Neural cell (in vitro differentiated cells): Measurements from ENCODE around the gene PRDM12. TPM values are rescaled to one million over a fixed set of nuclear protein-coding genes. Genes with fewer than 3 reads are reported as not detected.

Source experiments
- H2AFZ ChIP-seq: fragments of 200-600, 300-800 bp; sonication (generic), shearing (Covaris generic); 2 replicates; pipeline ENCODE4 v1.6.0; 2014; ENCODE audit warnings: low read depth, mild to moderate bottlenecking, antibody characterized with exemption, low read length, moderate library complexity
- H3F3A ChIP-seq: fragments of 200-600 bp; shearing (Covaris generic); 2 replicates; pipeline ENCODE4 v1.6.1; 2016; ENCODE audit warnings: mild to moderate bottlenecking, moderate library complexity, mixed read lengths, antibody characterized with exemption, low read length; ENCODE audit not compliant: insufficient read depth, poor library complexity, severe bottlenecking
- H3K27ac ChIP-seq: fragments of 200-600, 300-800 bp; sonication (generic), shearing (Covaris generic); 2 replicates; pipeline ENCODE4 v1.5.1; 2014; ENCODE audit warnings: mild to moderate bottlenecking, low read length, moderate library complexity
- H3K27me3 ChIP-seq: fragments of 300-800, 200-600 bp; sonication (generic), shearing (Covaris generic); 2 replicates; pipeline ENCODE4 v1.6.0; 2014; ENCODE audit warnings: mild to moderate bottlenecking, low read depth, low read length, moderate library complexity; ENCODE audit not compliant: insufficient read depth
- H3K36me3 ChIP-seq: fragments of 300-800, 200-600 bp; sonication (generic), shearing (Covaris generic); 2 replicates; pipeline ENCODE4 v1.5.1; 2014; ENCODE audit warnings: mild to moderate bottlenecking, antibody characterized with exemption, low read length, moderate library complexity; ENCODE audit not compliant: insufficient read depth
- H3K4me2 ChIP-seq: fragments of 300-800, 200-600 bp; sonication (generic), shearing (Covaris generic); 2 replicates; pipeline ENCODE4 v1.6.0; 2014; ENCODE audit warnings: mild to moderate bottlenecking, low read length
- H3K4me3 ChIP-seq: fragments of 300-800, 200-600 bp; sonication (generic), shearing (Covaris generic); 2 replicates; pipeline ENCODE4 v1.5.1; 2014; ENCODE audit warnings: mild to moderate bottlenecking, low read length, moderate library complexity
- H3K79me2 ChIP-seq: fragments of 200-600 bp; shearing (Covaris generic); replicated peaks from 2 replicates; pipeline ENCODE4 v1.6.0; 2014; ENCODE audit warnings: mild to moderate bottlenecking, low read length, moderate library complexity; ENCODE audit not compliant: insufficient read depth
- H3K9ac ChIP-seq: fragments of 300-800, 200-600 bp; sonication (generic), shearing (Covaris generic); 2 replicates; pipeline ENCODE4 v1.6.1; 2016; ENCODE audit warnings: mild to moderate bottlenecking, low read length, mixed read lengths
- H3K9me2 ChIP-seq: fragments of 200-600 bp; shearing (Covaris generic); 2 replicates; pipeline ENCODE4 v1.6.1; 2016; ENCODE audit warnings: mild to moderate bottlenecking, low read length, mixed read lengths; ENCODE audit not compliant: insufficient read depth
- H3K9me3 ChIP-seq: fragments of 200-600, 300-800 bp; sonication (generic), shearing (Covaris generic); 2 replicates; pipeline ENCODE4 v1.6.1; 2016; ENCODE audit warnings: mild to moderate bottlenecking, mixed run types, low read length, moderate library complexity, mixed read lengths
- H4K20me1 ChIP-seq: fragments of 200-600 bp; shearing (Covaris generic); 2 replicates; pipeline ENCODE4 v1.6.1; 2016; ENCODE audit warnings: mild to moderate bottlenecking, mixed run types; ENCODE audit not compliant: insufficient read depth
- EP300 ChIP-seq: fragments of 450-650 bp; conservative IDR thresholded peaks from 2 replicates; pipeline ENCODE4 v1.6.1; 2014; ENCODE audit warnings: antibody characterized with exemption, mild to moderate bottlenecking, moderate library complexity; ENCODE audit not compliant: poor library complexity, severe bottlenecking
- EZH2 ChIP-seq: fragments of 200-600, 300-800 bp; shearing (Covaris generic), sonication (generic); IDR thresholded peaks from 2 replicates; pipeline ENCODE4 v1.6.1; 2014; ENCODE audit warnings: antibody characterized with exemption, low read length, borderline replicate concordance, mild to moderate bottlenecking; ENCODE audit not compliant: insufficient read depth, poor library complexity, severe bottlenecking
- MXI1 ChIP-seq: fragments of 450-650 bp; conservative IDR thresholded peaks from 2 replicates; pipeline ENCODE4 v1.6.1; 2014; ENCODE audit warnings: antibody characterized with exemption, mild to moderate bottlenecking; ENCODE audit not compliant: poor library complexity, severe bottlenecking
- POLR2AphosphoS5 ChIP-seq: IDR thresholded peaks from 2 replicates; pipeline ENCODE4 v1.6.1; 2012
- RAD21 ChIP-seq: fragments of 450-650 bp; conservative IDR thresholded peaks from 2 replicates; pipeline ENCODE4 v1.6.1; 2014; ENCODE audit warnings: antibody characterized with exemption, mild to moderate bottlenecking, moderate library complexity
- SMC3 ChIP-seq: fragments of 450-650 bp; conservative IDR thresholded peaks from 2 replicates; pipeline ENCODE4 v1.6.1; 2014; ENCODE audit warnings: antibody characterized with exemption, mild to moderate bottlenecking, moderate library complexity; ENCODE audit not compliant: poor library complexity
- TAF1 ChIP-seq: IDR thresholded peaks from 2 replicates; pipeline ENCODE4 v1.6.1; 2012; ENCODE audit warnings: low read depth
- polyA plus RNA-seq: library from polyadenylated mRNA; depleted of rRNA; stranded (reverse); fragments of >200 nt; gene quantifications from 2 replicates; pipeline ENCODE4 v1.2.3, GENCODE V29; 2014
- TF ChIP-seq, protein P1 (sequence below): IDR thresholded peaks from 2 replicates; pipeline ENCODE4 v1.6.1; 2012; ENCODE audit warnings: borderline replicate concordance
- TF ChIP-seq, protein P2 (sequence below): fragments of 450-650 bp; IDR thresholded peaks from 2 replicates; pipeline ENCODE4 v1.5.1; 2014; ENCODE audit warnings: antibody characterized with exemption, mild to moderate bottlenecking, moderate library complexity; ENCODE audit not compliant: poor library complexity, severe bottlenecking

Gene PRDM12
- polyA plus RNA-seq, 1 donor from 2014 or later = 0.17 TPM

DNA sequence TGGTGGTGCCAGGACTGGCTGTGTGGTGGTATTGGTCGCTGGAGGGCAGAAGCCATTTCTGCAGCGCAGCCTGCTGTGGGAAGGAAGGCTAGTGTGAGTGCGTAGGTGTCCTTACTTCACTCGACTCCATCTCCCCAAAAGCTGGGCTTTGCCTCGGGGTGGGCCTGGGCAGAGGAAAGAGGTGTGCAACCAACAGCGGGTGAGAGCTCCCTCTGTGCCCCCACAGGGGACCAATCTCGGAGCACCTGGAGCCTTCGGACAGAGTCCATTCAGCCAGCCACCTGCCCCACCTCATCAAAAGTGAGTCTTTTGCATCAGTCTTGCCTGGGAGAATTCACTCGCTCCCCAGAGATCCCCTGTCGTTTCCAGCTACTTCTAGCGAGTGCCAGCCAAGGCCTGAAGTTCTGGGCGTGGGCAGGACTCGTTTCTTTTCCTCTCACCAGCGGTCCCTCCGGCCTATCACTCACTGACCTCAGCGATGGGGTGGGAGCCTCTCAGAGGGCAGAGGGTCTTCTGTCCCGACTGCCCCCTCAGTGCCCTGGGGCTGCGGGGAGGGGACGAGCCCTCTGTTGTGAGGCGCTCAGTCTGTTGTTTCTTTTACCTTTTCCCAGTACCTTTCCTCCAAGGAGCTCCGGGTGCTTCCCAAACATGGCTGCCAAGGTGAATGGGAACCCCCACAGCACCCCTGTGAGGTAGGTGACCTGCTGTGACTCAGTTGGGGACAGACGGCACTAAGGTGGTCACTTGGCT lies 32.9 kb upstream of the PRDM12 start:
- no peaks in the 10 kb centered on the region for H3K9me2 ChIP-seq
- no peaks in the 10 kb centered on the region for H3K27me3 ChIP-seq
- no peaks in the 10 kb centered on the region for H3K9me3 ChIP-seq
- no peaks in the 10 kb centered on the region for H3K36me3 ChIP-seq
- no peak overlapping the region for H3K9ac ChIP-seq
- no peaks in the 10 kb centered on the region for H3F3A ChIP-seq
- TF ChIP-seq, protein P1, sequence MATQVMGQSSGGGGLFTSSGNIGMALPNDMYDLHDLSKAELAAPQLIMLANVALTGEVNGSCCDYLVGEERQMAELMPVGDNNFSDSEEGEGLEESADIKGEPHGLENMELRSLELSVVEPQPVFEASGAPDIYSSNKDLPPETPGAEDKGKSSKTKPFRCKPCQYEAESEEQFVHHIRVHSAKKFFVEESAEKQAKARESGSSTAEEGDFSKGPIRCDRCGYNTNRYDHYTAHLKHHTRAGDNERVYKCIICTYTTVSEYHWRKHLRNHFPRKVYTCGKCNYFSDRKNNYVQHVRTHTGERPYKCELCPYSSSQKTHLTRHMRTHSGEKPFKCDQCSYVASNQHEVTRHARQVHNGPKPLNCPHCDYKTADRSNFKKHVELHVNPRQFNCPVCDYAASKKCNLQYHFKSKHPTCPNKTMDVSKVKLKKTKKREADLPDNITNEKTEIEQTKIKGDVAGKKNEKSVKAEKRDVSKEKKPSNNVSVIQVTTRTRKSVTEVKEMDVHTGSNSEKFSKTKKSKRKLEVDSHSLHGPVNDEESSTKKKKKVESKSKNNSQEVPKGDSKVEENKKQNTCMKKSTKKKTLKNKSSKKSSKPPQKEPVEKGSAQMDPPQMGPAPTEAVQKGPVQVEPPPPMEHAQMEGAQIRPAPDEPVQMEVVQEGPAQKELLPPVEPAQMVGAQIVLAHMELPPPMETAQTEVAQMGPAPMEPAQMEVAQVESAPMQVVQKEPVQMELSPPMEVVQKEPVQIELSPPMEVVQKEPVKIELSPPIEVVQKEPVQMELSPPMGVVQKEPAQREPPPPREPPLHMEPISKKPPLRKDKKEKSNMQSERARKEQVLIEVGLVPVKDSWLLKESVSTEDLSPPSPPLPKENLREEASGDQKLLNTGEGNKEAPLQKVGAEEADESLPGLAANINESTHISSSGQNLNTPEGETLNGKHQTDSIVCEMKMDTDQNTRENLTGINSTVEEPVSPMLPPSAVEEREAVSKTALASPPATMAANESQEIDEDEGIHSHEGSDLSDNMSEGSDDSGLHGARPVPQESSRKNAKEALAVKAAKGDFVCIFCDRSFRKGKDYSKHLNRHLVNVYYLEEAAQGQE = no peak
- TF ChIP-seq EZH2 (no peak), SMC3 (no peak), EP300 (no peak), RAD21 (no peak), TAF1 (no peak), MXI1 (no peak), POLR2AphosphoS5 (no peak)
- TF ChIP-seq, protein P2, sequence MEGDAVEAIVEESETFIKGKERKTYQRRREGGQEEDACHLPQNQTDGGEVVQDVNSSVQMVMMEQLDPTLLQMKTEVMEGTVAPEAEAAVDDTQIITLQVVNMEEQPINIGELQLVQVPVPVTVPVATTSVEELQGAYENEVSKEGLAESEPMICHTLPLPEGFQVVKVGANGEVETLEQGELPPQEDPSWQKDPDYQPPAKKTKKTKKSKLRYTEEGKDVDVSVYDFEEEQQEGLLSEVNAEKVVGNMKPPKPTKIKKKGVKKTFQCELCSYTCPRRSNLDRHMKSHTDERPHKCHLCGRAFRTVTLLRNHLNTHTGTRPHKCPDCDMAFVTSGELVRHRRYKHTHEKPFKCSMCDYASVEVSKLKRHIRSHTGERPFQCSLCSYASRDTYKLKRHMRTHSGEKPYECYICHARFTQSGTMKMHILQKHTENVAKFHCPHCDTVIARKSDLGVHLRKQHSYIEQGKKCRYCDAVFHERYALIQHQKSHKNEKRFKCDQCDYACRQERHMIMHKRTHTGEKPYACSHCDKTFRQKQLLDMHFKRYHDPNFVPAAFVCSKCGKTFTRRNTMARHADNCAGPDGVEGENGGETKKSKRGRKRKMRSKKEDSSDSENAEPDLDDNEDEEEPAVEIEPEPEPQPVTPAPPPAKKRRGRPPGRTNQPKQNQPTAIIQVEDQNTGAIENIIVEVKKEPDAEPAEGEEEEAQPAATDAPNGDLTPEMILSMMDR = no peak
- no peak overlapping the region for H3K4me2 ChIP-seq
- H4K20me1 ChIP-seq = no peaks in the 10 kb centered on the region
- no peak overlapping the region for H3K4me3 ChIP-seq
- no peak overlapping the region for H3K27ac ChIP-seq
- H3K79me2 ChIP-seq = no peaks in the 10 kb centered on the region
- H2AFZ ChIP-seq = no peak overlapping the region

DNA sequence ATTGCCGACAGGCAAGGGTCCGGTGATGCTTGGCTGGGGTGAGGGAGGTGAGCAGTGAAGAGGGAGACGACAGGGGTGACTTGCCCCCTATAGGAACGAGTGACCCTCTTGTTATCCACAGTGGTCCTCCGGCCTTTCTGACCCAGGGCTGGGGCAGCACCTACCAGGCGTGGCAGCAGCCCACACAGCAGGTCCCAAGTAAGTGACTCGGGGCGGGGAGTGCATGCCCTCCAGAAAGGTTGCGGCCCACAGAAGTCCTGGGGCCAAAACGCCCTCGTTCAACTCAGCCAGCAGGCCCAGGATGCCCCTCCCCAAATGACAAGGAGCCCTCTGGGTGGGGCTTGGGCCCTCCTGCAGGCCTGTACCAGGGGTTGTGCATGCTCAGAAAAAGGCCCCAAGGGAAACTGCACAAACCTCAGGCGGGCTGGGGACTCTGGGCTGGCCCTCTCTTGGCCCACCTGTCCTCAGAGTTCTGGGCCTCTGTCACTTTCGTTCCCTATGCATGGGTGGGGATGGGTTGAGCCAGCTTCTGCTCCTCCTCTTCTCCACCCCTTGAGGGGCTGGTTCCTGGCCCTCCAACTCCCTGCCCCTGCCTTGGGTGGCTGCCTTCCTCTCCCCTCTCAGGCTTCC lies 32.2 kb upstream of the PRDM12 start:
- Histone ChIP-seq H3K4me3 (no peak overlapping the region), H3K4me2 (no peak overlapping the region), H3K9ac (no peak overlapping the region), H3F3A (no peaks in the 10 kb centered on the region), H3K79me2 (no peaks in the 10 kb centered on the region), H4K20me1 (no peaks in the 10 kb centered on the region), H3K9me2 (no peaks in the 10 kb centered on the region), H3K27ac (no peak overlapping the region), H3K27me3 (no peaks in the 10 kb centered on the region), H3K36me3 (no peaks in the 10 kb centered on the region), H2AFZ (no peak overlapping the region), H3K9me3 (no peaks in the 10 kb centered on the region)
- TF ChIP-seq TAF1 (no peak), EZH2 (no peak), RAD21 (no peak), MXI1 (no peak), SMC3 (no peak), EP300 (no peak), POLR2AphosphoS5 (no peak)
- TF ChIP-seq, protein P1 = no peak
- TF ChIP-seq, protein P2 = no peak
